DOHH2 (cell line): ENCODE results near the gene ETNPPL.
"Not testable (repeated sequence)": the region's sequence is repeated elsewhere in the genome, so short reads cannot be mapped to it uniquely, and the experiment has no call there.

Source experiments
- H3F3A ChIP-seq: fragments of 200-600 bp; sonication (generic), shearing (Covaris generic); 2 replicates; pipeline ENCODE4 v1.6.0; 2016; ENCODE audit warnings: antibody characterized with exemption, mild to moderate bottlenecking; ENCODE audit not compliant: control insufficient read depth, insufficient read depth
- H3K27ac ChIP-seq: fragments of 200-600 bp; sonication (generic); 2 replicates; pipeline ENCODE4 v1.5.1; 2014; ENCODE audit warnings: low read depth, mild to moderate bottlenecking, low read length, moderate library complexity
- H3K27me3 ChIP-seq: fragments of 200-600 bp; sonication (generic); 2 replicates; pipeline ENCODE4 v1.6.1; 2014; ENCODE audit warnings: mild to moderate bottlenecking, low read length, mixed read lengths; ENCODE audit not compliant: control insufficient read depth
- H3K36me3 ChIP-seq: fragments of 200-600 bp; sonication (generic); 2 replicates; pipeline ENCODE4 v1.6.1; 2014; ENCODE audit warnings: mild to moderate bottlenecking, low read length, moderate library complexity, mixed read lengths; ENCODE audit not compliant: control insufficient read depth
- H3K4me1 ChIP-seq: fragments of 200-600 bp; sonication (generic); 2 replicates; pipeline ENCODE4 v1.6.1; 2014; ENCODE audit warnings: mild to moderate bottlenecking, low read length, mixed read lengths; ENCODE audit not compliant: control insufficient read depth
- H3K4me2 ChIP-seq: fragments of 200-600 bp; sonication (generic); 2 replicates; pipeline ENCODE4 v1.6.0; 2014; ENCODE audit warnings: mild to moderate bottlenecking, low read length, moderate library complexity
- H3K4me3 ChIP-seq: fragments of 200-600 bp; sonication (generic); 2 replicates; pipeline ENCODE4 v1.5.1; 2014; ENCODE audit warnings: mild to moderate bottlenecking, low read length, mixed read lengths
- H3K79me2 ChIP-seq: fragments of 200-600 bp; sonication (generic); 2 replicates; pipeline ENCODE4 v1.6.1; 2014; ENCODE audit warnings: mild to moderate bottlenecking, low read length, mixed read lengths; ENCODE audit not compliant: control insufficient read depth
- H3K9me2 ChIP-seq: fragments of 200-600 bp; sonication (generic); replicated peaks from 2 replicates; pipeline ENCODE4 v1.6.1; 2014; ENCODE audit warnings: mild to moderate bottlenecking, low read length, mixed read lengths; ENCODE audit not compliant: control insufficient read depth
- H3K9me3 ChIP-seq: fragments of 200-600 bp; sonication (generic); 2 replicates; pipeline ENCODE4 v1.6.1; 2014; ENCODE audit warnings: antibody characterized with exemption, low read length, mixed read lengths; ENCODE audit not compliant: control insufficient read depth, insufficient read depth
- H4K20me1 ChIP-seq: fragments of 200-600 bp; sonication (generic); 2 replicates; pipeline ENCODE4 v1.6.0; 2014; ENCODE audit warnings: low read depth, mild to moderate bottlenecking, antibody characterized with exemption, low read length, moderate library complexity; ENCODE audit not compliant: control insufficient read depth, insufficient read depth
- EZH2phosphoT487 ChIP-seq: fragments of 200-600 bp; sonication (generic); IDR thresholded peaks from 2 replicates; pipeline ENCODE4 v1.6.1; 2017; ENCODE audit warnings: borderline replicate concordance, mild to moderate bottlenecking, antibody characterized with exemption, low read length, moderate library complexity, mixed read lengths
- TF ChIP-seq, protein P1 (sequence below): fragments of 200-600 bp; sonication (generic); IDR thresholded peaks from one replicate; pipeline ENCODE4 v1.5.1; 2014; ENCODE audit warnings: antibody characterized with exemption, mild to moderate bottlenecking, low read depth, low read length; ENCODE audit not compliant: poor library complexity, severe bottlenecking

Gene ETNPPL

DNA sequence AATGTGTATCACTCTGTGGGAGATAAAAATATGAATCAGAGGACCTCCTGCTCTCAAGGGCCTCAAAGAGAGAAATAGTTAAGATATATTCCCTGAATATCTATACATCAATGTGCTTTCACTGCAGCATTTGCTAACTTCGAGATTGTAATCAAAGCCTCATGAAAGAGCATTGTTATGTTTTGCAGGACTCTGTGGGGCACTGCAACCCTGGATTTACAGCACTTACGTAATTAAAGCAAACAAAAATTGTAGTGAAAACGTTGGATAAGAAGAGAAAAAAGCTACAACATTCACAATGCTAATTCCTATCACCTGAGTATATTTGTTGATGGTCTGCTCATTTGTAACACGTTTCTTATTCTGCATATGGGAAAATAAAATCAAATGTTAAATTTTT, 48.0 kb downstream of the ETNPPL start:
- H3K4me3 ChIP-seq = no peak overlapping the region
- H3K79me2 ChIP-seq = no peaks in the 10 kb centered on the region
- TF ChIP-seq, protein P1, sequence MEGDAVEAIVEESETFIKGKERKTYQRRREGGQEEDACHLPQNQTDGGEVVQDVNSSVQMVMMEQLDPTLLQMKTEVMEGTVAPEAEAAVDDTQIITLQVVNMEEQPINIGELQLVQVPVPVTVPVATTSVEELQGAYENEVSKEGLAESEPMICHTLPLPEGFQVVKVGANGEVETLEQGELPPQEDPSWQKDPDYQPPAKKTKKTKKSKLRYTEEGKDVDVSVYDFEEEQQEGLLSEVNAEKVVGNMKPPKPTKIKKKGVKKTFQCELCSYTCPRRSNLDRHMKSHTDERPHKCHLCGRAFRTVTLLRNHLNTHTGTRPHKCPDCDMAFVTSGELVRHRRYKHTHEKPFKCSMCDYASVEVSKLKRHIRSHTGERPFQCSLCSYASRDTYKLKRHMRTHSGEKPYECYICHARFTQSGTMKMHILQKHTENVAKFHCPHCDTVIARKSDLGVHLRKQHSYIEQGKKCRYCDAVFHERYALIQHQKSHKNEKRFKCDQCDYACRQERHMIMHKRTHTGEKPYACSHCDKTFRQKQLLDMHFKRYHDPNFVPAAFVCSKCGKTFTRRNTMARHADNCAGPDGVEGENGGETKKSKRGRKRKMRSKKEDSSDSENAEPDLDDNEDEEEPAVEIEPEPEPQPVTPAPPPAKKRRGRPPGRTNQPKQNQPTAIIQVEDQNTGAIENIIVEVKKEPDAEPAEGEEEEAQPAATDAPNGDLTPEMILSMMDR = no peak
- no peak for TF ChIP-seq EZH2phosphoT487
- no peaks in the 10 kb centered on the region for H4K20me1 ChIP-seq
- H3K4me2 ChIP-seq = no peak overlapping the region
- no peaks in the 10 kb centered on the region for H3K4me1 ChIP-seq
- no peaks in the 10 kb centered on the region for H3K27me3 ChIP-seq
- no peak overlapping the region for H3K27ac ChIP-seq
- H3K9me2 ChIP-seq = no peaks in the 10 kb centered on the region
- no peaks in the 10 kb centered on the region for H3K36me3 ChIP-seq
- H3F3A ChIP-seq = no peaks in the 10 kb centered on the region
- no peaks in the 10 kb centered on the region for H3K9me3 ChIP-seq

DNA sequence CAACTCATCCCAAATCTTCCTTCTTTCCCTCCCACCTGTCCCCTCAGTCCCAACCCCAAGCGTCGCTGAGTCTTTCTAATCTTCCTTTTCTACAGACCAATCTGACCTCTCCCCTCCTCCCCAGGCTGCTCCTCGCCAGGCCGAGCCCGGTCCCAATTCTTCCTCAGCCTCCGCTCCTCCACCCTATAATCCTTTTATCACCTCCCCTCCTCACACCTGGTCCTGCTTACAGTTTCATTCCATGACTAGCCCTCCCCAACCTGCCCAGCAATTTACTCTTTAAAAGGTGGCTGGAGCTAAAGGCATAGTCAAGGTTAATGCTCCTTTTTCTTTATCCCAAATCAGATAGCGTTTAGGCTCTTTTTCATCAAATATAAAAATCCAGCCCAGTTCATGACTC, 52.3 kb downstream of the ETNPPL start:
- not testable (repeated sequence) for H3F3A ChIP-seq, H4K20me1 ChIP-seq, H3K4me1 ChIP-seq, H3K9me2 ChIP-seq, H3K9me3 ChIP-seq, H3K4me3 ChIP-seq, H3K79me2 ChIP-seq, H3K27me3 ChIP-seq, H3K4me2 ChIP-seq, H3K27ac ChIP-seq, H3K36me3 ChIP-seq

DNA sequence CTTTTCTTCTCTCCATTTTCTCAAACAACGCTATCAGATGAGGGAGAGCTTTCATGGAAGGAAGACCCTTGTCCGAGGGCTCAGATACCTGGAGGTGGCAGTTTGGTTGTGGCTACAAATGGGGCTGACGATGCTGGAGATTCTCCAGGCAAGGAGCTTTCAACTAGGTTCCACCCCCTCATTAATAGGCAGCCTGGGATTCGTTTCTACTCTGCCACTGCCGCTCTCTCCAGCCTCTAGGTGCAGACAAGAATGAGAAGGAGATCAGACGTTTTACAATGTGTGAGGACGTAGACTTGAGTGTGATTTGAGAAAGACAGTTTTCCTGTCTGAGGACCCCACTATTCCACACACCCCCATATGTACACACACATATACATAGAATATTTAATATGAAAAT, 53.1 kb downstream of the ETNPPL start:
- H3K9me2 ChIP-seq = no peaks in the 10 kb centered on the region
- no peaks in the 10 kb centered on the region for H4K20me1 ChIP-seq
- TF ChIP-seq, protein P1 = no peak
- no peak for TF ChIP-seq EZH2phosphoT487
- H3K4me3 ChIP-seq = no peak overlapping the region
- H3K27me3 ChIP-seq = 0 out of 2 replicates have a peak, but pooled peaks cover 3% of the 10 kb centered on the region
- H3K4me2 ChIP-seq = no peak overlapping the region
- no peaks in the 10 kb centered on the region for H3K36me3 ChIP-seq
- H3K27ac ChIP-seq = no peak overlapping the region
- no peaks in the 10 kb centered on the region for H3F3A ChIP-seq
- H3K79me2 ChIP-seq = no peaks in the 10 kb centered on the region
- no peaks in the 10 kb centered on the region for H3K4me1 ChIP-seq
- H3K9me3 ChIP-seq = no peaks in the 10 kb centered on the region

DNA sequence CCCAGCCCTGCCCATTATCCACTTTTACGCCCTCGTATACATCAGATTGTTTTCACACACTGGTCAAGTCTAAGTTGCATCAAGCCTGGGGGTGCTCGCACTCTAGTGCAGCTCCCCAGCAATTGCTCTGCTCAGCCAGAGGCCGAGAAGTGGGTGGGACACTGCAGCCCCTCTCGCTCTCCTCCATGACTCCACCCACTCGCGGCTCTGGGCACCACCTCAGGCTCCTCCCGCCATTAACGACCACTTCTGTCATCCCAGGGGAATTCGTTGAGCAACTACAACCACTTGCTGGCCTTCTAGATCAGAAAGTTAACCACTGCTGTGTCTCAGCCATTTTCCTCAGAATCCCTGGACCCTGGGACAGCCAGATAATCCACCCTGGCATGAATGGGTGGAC, 53.6 kb downstream of the ETNPPL start:
- H3F3A ChIP-seq = no peaks in the 10 kb centered on the region

More for the DNA sequence above, 53.6 kb downstream of the ETNPPL start:
- TF ChIP-seq, protein P1 = no peak
- TF ChIP-seq EZH2phosphoT487 = no peak
- Histone ChIP-seq H3K79me2 (no peaks in the 10 kb centered on the region), H3K36me3 (no peaks in the 10 kb centered on the region), H3K4me1 (no peaks in the 10 kb centered on the region), H3K9me2 (no peaks in the 10 kb centered on the region), H3K9me3 (no peaks in the 10 kb centered on the region), H4K20me1 (no peaks in the 10 kb centered on the region), H3K4me2 (no peak overlapping the region), H3K27me3 (0 out of 2 replicates have a peak, but pooled peaks cover 3% of the 10 kb centered on the region), H3K27ac (no peak overlapping the region), H3K4me3 (no peak overlapping the region)
